ENCODE results near the gene PDE6C.
"Not testable (repeated sequence)": the region's sequence is repeated elsewhere in the genome, so short reads cannot be mapped to it uniquely, and the experiment has no call there.

PDE6C gene

DNA sequence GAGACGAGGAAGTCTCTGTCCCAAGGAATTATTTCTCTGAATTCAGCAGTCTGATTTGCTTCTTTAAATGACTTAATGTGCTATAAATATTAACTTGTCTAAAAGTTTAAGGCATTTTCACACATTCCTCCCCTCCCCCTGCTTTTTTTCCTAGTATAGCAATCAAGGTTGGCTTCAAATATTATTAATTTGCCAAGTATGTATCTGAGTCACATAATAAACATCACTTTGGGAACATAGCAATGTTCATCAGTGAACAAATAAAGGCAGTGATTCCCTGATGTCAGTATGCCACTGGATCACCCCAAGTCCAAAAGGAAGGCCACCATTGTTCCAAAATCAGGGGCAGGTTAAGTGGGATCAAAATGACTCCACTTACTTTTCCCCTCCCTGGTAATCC, 40.5 kb downstream of the PDE6C start:
- no peak for DNase-seq

DNA sequence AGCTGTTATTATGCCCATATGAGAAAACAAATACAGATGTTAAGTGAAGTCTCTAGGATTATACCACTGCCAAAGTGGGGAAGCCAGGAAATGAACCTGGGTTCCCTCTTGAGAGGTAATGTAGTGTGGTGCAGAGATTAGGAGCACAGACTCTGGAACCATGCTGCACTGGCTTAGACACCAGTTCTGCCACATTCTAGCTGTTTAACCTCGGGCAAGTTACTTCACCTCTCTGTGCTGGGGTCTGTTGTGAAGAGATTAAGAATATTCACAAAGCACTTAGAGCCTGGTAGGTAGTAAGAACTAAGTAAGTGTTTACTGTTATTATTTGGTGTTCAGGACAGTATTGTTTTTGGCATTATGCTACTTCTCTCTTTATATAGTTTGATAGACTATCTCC, 41.9 kb downstream of the PDE6C start:
- DNase-seq = no peak

DNA sequence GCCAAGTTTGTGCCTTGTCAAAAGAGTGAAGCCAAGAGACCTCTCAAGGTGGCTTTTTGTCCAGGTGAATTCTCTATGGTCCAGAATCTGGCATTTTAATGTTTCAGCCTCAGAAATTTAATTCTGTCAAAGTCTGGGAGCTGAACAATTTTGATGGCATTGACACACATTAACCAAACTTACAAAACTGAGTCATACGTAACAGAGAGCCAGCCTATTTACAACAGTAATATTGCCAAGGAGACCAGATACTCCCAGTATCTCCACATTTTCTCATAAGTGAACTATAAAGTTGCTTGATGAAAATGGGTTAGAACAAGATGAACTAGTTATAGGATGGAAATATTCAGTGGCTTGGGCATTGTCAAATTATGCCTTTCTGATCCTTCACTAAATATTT, 43.8 kb downstream of the PDE6C start:
- DNase-seq = no peak

DNA sequence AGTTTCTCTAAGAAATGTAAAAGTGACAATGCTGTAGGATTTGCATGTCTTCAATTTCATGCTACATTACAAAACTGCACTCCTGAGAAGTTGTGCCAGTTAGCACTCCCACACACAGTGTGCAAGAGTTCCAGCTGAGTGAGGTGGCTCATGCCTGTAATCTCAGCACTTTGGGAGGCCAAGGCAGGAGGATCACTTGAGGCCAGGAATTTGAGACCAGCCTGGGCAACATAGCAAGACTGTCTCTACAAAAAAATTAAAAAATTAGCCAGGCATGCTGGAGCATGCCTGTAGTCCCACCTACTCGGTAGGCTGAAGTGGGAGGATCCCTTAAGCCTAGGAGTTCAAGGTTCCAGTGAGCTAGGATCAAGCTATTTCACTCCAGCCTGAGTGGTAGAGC, 45.4 kb downstream of the PDE6C start:
- DNase-seq = no peak

DNA sequence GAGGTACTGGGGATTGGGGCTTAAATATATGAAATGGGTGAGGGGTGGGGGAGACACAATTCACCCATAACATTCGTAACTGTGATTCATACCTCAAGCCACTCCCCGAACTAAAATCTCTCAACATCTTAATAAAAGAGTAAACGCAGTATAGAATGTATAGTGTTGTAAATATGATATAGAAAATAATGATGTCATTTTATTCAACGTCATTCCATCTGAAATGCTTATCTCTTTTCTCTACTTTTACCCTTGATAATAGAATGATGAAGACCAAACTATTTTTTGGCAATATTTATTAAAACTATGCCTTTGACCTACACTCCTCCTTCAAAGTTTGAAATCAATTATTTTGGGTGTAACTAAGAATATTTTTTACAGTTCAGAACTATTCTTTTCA, 53.7 kb downstream of the PDE6C start:
- DNase-seq = no peak

DNA sequence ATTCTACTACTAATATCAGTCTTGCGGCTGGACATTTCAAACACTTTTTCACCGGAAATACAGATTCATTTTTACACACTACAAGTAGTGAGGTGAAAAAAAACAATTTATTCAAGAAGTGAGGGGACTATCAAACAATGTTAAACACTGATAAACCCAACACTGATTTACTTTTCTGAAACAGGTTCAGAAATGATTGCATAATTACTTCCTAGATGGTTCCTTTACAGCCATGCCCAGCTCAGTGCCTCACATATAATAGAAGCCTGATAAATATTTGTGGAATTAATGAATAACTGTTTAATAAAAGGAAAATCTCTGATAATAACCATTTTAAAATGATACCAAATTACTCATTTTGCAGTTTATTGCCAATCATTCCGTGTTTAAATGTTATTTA, 55.5 kb downstream of the PDE6C start:
- no peak for DNase-seq

DNA sequence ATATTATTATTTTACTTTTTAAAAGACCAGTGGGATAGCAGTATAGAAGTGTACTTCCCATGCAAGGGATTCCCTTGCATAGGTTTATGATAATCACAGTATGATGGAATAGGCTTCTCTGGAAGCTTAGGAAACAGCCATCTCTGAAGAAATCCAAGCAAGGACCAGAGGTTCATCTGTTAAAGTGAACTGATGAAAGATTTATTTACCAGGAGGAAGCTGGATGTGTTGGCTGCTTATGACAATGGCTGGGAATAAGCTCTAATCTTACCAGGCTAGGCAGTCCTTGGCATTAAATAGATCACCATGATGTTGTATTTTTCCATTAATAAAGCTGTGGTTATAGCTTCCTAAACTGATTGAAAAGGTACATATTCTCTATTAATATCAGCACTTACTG, 58.0 kb downstream of the PDE6C start:
- DNase-seq = no peak

DNA sequence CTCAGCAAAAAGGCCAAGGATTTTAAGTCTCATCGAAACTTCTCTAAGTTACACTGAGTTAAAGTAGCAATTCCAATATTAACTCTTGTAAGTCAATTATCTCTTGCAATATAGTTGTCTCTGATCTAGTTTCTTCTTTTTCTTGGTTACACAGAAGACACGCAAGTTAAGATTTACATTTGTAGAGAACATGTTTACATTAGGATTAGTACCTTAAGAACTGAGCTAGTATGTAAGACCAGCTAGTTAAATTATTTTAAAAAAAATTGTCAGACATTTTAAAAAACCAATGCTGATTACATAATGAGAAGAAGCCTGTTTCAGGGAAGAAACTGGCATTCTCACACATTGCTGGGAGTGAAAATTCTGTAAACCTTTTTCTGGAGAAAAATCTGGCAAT, 58.7 kb downstream of the PDE6C start:
- DNase-seq = no peak

DNA sequence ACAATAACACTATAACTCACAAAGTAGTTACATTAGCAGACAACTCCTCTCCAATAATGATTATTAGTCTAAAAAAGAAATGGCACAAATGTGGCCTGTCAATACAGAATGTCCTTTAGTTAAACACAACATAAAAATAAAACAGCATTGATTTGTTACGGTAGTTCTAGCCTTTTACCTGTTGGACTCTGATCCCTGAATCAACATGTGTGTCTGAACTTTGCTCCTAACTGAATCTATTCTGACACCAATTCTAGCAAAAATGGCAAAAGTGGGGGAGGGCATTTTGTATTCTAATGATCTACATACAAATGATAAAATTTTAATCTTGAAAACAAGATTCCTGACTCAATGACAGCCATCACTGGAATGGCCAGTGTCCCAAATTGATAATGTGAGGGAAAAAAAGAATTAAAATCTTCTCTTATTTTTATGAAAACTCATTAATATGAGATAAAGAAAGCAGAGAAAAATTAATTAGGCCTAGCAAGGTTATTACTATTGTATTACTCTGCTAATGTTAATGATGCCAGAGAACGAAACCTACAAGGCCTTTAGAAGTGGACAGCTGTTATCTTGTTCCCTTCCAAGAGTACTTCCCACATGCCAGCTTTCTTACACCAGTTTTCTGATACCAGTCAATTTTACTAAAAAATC, 59.8 kb downstream of the PDE6C start:
- DNase-seq = no peak

DNA sequence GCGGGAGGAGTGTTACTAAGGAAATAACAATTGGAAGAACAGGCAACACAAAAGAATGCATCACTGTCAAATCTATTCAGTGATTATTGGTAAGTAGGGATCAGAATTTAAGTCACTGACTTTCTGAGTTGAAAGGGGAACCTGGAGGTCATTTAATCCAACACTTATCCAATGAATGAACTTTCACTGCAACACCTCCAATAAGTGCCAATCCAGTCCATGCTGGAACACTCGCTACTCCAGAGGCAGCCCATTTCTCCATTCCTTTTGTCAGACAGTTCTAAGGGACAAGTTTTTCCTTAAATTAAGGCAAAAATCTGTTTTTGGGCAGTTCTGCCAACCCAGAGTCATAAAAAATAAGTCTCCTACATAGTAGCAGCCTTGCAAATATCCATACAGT, 60.6 kb downstream of the PDE6C start:
- no peak for DNase-seq

DNA sequence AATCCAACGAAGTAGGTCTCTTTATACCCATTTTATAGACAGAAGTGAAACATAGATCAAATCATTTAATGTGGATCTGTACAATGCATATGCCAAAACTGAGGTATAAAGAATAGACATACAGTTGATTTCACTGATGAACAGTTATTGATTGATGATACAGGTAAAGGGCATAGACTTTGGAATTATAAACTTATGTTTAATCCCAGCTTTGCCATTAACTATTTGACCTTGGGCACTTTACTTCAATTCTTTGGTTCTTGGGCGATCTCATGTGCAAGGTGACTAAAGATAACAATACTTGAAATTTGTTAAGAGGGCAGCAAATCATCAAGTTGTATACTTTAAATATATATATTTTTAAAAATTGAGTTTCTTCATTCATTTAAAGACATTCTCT, 61.5 kb downstream of the PDE6C start:
- DNase-seq = no peak

DNA sequence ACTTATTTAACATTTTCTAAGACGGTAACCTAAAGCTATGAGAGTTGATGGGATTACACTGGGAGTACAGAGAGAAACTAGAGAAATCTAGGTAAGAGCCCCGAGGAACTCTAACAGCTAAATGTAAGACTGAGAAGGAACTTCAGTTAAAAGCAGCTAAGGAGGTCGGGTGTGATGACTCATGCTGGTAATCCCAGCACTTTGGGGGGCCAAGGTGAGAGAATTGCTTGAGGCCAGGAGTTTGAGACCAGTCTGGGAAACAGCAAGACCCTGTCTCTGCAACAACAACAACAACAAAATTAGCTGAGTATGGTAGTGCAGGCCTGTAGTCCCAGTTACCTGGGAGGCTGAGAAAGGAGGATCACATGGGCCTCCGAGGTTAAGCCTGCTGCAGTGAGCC, 66.0 kb downstream of the PDE6C start:
- DNase-seq = no peak

DNA sequence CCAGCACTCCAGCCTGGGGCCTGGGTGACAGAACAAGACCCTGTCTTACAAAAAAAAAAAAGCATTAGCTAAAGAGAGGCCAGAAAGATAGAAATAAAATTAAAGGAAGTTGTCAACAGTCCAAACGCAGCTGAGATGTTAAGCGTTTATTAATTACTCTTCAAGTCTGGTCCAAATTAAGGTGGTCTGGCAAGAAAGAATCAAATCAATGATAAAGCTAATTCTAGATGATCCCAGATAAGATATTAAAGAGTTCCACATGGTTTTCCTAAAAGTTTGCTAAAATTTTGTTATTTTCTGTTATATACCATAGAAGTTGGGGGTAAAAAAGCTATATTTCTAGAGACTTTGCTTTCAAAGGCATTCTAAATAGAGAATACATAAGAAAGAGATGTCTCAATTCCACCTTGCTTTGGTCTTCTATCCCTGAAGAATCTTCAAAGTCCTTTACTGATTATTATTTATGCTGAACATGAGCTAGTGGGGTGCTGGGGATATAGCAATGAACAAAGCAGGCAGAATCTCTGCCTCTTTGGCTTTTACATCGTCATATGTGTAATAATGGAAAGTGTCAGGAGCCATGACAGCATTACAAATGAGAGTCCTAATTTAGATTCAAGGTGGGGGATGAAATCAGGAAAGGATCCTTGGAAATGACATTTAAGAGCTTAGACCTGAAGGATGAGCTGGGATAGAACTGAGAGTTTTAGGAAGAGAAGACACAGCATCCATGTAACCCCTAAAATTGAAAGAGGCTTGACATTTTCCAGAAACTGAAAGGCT, 66.7 kb downstream of the PDE6C start:
- no peak for DNase-seq

DNA sequence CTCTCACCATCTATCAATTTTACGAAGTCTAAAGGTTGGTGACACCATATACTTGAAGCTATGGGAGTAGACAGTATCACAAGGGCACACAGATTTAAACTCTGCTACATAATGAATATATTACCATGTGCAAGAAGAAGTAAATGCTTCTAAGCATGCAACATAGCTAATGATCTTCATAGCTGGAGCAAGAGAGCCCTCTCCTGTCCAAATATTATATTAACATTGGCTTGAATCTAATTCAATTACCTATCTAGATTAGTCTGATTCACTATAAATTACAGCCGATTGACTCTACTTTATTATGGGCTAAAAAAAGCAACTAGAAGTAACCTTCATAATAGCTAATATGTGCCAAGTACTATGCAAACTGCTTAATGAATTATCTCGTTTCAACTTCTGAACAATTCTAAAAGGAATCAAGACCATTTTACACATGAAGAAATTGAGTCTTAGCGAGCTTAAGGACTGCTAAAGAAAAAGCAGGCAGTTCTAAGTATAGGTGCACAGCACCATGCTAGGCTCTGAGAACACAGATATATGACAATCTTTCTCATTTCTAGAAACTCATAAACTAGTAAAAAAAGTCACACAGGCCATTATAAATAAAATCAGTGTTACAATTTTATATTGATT, 68.2 kb downstream of the PDE6C start:
- DNase-seq = peak; percentile 79

DNA sequence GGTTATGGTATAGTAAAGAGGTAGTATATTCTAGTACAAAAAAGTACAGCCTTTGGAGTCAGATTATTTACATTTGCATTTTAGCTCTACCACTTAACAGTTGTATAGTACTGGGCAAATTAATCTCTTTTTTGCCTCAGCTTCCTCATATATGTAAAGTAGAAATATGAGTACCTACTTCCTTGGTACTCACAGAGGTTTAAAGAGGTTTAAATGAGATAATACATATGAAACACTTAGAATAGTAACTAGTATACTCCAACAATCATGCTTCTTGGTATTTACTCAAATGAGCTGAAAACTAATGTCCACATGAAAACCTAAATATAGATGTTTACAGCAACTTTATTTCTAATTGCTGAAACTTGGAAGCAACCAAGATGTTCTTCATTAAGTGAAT, 75.4 kb downstream of the PDE6C start:
- DNase-seq = no peak

DNA sequence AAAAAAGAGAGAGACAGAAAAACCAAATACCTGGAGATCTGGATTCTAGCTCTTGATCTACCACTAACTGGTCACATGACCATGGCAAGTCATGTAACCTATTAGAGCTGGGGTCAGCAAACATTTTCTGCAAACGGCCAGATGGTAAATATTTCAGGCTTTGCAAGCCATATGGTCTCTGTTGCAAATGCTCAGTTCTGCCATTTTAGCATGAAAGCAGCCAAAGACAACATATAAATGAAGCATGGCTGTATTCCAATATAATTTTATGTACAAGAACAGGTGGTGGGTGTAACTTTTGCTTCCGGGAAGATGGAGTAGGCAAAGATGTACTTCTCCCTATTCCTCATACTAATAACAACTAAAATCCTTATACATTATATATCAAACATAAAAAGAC, 83.4 kb downstream of the PDE6C start:
- no peak for DNase-seq

DNA sequence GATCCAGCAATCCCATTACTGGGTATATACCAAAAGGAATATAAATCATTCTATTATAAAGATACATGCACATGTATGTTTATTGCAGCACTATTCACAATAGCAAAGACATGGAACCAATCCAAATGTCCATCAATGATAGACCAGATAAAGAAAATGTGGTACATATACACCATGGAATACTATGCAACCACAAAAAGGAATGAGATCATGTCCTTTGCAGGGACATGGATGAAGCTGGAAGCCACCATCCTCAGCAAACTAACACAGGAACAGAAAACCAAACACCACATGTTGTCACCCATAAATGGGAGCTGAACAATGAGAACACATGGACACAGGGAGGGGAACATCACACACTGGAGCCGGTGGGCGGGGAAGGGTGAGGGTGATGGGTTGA, 84.2 kb downstream of the PDE6C start:
- not testable (repeated sequence) for DNase-seq

DNA sequence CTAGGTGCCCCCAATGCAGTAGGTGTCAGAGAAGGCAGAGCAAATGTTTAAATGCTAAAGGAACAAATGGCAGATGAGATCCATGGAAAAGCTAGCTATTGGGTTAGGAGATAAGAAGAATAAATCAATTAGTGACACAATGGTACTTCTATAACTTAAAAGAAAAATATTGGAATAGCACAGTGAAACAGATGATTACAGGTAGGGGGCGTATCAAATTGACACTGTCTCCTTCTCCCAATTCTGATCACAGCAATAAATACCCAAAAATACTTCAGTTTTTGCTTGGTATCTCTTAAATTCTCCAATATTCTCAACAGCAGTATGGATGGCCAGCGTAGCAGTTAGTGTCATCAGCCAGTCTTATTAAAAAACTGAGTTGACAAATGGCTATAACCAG, 84.9 kb downstream of the PDE6C start:
- no peak for DNase-seq

DNA sequence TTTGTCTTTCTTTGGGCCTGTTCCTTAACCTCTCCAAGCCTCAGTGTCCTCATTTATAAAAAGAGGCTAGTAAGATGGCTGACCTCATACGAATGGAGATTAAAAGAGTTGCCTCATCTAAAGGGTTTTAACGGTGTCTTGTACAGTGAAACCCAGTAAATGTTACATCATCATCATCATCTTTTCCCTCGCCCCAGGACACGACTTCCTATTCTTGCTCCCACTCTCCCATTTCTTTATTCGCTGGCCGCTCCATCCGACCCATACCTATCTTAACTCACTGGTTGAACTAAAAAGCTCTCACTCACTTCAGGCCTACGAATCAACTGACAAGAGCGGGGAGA, 89.5 kb downstream of the PDE6C start:
- peak; percentile 49 for DNase-seq

DNA sequence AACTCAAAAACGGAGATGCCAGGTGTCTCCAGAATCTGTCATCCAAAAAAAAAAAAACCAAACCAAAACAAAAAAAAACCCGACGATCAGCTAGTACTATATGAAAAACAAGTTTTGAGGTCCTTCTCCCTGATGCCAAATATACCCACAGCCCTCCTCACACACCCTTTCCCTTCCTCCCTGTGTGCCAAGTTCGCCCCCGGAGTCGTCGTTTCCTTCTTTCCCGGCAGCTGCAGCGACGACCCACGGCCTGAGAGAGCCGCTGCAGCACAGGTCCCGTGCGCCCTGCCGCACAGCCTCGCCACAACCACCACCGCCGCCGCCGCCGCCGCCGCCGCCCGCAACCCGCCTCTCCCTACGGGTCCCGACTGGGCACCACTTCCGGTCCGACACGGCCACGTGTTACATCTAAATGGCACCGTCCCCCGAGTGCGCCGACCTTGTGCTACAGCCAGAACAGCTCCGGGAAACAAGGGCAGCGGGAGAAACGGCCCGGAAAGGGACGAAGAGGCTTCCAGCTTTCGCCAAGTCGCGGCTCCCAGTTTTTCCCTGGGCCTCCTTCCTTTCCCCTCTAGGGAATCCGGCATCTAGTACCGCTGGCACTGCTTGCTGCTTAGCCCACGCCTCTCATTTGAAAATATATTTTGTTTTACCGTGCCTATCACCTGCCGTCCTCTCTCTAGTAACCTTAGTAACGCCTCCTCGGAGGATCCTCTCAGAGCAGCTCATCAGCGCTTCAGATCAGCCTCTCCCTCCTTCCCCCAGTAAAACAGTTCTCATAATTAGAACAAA, 90.1 kb downstream of the PDE6C start, which contains the start of gene FRA10AC1:
Gene FRA10AC1, minus strand, starts transcription at position 383 of the 792 bp plus-strand sequence. CDS start 2,486 bp downstream, outside the sequence.
- peak; percentile 95 for DNase-seq

DNA sequence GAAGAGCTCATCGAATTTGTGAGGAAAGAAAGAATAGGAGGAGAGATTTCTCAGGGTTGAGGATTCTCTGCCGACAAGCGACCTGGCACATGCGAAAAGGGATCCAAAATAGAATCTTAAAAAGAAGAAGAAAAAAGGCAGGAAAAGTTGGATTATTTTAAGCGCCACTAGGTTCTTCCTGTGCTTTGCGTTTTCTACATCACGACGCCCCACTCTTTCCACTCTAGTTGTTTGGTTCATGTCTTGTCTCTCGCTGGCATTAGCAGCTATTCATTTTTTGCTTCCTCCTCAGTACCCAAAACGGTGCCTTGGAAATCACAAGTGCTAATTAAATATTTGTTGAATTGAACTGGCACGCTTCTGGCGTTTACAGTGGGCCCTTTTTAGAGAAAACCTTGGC, 90.7 kb downstream of the PDE6C start:
- peak; percentile 25 for DNase-seq

DNA sequence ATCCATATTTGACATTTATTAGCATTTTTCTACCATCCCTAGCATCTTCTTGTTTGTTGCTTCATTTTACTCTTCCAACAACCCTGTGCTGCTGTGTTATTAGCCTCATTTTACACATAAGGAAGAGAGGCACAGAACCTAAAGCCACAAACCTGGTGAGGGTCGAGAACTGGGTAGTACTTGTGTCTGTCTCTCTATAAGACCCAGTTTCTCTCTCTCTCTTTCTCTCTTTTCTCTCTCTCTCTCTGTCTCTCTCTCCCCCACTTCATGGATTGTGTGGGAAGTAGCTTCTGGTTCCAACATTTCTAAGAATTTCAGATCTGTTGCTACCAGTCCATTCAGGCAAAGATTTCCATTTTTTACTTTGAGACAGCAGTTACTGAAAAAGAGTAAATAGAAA, 91.5 kb downstream of the PDE6C start:
- DNase-seq = no peak

DNA sequence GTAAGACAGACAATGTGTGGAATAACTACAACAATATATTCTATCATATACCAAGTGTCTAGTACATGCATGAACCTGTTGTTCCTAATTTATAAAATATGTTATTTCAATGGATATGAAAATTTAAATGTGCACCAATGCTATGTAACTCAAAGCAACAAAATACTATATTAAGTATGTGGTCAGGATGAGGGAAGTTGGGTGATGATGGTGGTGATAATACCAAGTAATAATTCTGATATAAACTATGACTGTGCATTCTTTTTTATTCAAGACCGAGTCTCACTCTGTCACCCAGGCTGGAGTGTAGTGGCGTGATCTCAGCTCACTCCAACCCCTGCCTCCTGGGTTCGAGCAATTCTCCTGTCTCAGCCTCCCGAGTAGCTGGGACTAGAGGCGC, 92.1 kb downstream of the PDE6C start:
- peak; percentile 35 for DNase-seq

DNA sequence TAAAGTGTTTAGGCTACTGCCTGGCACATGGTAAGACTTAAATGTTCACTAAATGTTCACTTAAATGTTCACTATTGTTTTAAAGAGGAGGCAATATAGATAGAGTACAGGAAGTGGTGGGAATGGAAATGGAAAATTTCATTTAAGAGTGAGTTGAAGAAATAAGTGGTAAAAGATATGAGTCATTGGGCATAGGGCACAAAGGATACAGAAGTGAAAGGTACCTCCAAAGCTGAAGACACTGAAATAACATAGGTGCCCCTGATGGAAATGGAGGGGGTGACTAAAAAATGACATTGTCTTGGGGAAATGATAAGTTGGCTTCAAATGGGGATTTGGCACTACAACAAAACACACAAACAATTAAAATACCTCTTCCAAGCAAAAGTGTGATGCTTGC, 95.3 kb downstream of the PDE6C start:
- no peak for DNase-seq
